SK-N-MC (cell line): ENCODE results near the gene PRCP.

Source experiments
- EZH2 ChIP-seq: fragments of 200-600 bp; sonication (generic); IDR thresholded peaks from one replicate; pipeline ENCODE4 v1.6.1; 2017; ENCODE audit warnings: antibody characterized with exemption
- POLR2AphosphoS5 ChIP-seq: IDR thresholded peaks from 2 replicates; pipeline ENCODE4 v1.6.1; 2012; ENCODE audit warnings: mild to moderate bottlenecking, low read depth, low read length, borderline replicate concordance

GRCh38 chr11:82901165-82901921 lies 1.1 kb upstream of the PRCP start, which contains the start of gene DDIAS:
- TF ChIP-seq EZH2 = no peak
- TF ChIP-seq POLR2AphosphoS5 = peak; percentile 83
